ENCODE results near the gene DHFR.

GRCh38 chr5:80600943-80601693, 53.7 kb downstream of the DHFR start:
- TF ChIP-seq CTCF (IDR thresholded peaks at IDR 0.05) (no peak), REST (IDR thresholded peaks at IDR 0.05; ENCODE audit: insufficient read depth in 1 of 2, low read depth in 2 of 2, low read length in 1 of 2) (no peak)

All from Panc1 (cell line).